ENCODE measurements around the gene MIEN1.

GRCh38 chr17:39774047-39774446 lies 43.7 kb upstream of the MIEN1 start:
- TF ChIP-seq ZC3H13 (CRISPR knock-in tag; IDR thresholded peaks at IDR 0.05) (no peak), RFX1 (IDR thresholded peaks at IDR 0.05) (no peak), ZNF331 (CRISPR knock-in tag; IDR thresholded peaks at IDR 0.05) (no peak)
- TF ChIP-seq, protein P1, sequence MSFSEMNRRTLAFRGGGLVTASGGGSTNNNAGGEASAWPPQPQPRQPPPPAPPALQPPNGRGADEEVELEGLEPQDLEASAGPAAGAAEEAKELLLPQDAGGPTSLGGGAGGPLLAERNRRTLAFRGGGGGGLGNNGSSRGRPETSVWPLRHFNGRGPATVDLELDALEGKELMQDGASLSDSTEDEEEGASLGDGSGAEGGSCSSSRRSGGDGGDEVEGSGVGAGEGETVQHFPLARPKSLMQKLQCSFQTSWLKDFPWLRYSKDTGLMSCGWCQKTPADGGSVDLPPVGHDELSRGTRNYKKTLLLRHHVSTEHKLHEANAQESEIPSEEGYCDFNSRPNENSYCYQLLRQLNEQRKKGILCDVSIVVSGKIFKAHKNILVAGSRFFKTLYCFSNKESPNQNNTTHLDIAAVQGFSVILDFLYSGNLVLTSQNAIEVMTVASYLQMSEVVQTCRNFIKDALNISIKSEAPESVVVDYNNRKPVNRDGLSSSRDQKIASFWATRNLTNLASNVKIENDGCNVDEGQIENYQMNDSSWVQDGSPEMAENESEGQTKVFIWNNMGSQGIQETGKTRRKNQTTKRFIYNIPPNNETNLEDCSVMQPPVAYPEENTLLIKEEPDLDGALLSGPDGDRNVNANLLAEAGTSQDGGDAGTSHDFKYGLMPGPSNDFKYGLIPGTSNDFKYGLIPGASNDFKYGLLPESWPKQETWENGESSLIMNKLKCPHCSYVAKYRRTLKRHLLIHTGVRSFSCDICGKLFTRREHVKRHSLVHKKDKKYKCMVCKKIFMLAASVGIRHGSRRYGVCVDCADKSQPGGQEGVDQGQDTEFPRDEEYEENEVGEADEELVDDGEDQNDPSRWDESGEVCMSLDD (CRISPR knock-in tag; IDR thresholded peaks at IDR 0.05; ENCODE audit: borderline replicate concordance): no peak

Measured in HepG2 (cell line).